ENCODE measurements around the gene EIF2S2. TPM values are rescaled to one million over a fixed set of nuclear protein-coding genes. Genes with fewer than 3 reads are reported as not detected.

The EIF2S2 gene
- total RNA-seq, 2 experiments from 2014 or later, result 21.8 to 23.2 TPM

DNA sequence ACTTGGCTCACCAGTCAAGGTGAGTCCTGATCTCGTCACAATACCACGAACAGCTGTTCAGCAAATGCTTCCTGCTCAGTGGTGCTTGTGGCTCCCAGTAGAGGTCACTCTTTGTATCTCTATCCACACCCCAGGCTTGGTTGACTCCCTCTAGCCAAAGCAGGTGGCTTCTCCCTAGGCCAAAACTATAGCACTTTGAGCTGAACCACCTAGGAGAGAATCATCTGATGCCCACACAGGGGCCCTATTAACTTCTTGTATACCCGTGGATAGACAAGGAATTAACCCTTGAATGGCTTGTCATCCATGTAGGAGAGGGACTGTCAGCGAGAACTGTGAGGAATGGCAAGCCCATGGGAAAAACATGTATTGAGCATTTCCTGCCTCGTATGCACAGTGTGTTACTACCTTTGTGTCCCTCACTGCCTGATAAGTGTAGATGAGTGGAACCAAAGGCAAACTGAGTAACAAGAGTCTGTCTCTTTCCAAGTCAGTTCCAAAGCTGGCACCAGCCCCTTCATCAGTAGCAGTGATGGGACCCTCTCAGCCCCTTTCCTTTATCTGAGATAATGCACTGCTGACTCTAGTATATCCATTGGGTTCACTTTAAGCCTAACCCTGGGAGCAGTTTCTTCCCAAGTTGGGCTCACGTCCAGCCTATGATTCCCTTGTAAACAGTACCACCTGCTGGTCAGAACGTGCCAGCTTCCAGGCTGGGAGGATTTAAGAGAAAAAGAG, 42.5 kb downstream of the EIF2S2 start:
- intact Hi-C loops (cut with DNase I, micrococcal nuclease), result loop anchor here (1.0 to 5.0 kb wide), 9 partner anchors 60 to 277 kb away; partner anchors contain the start of gene RALY (in 1 of the 2)
- peaks cover 60% of the 10 kb centered on the region for H3K36me3 Mint-ChIP-seq (ENCODE audit: low read depth)

DNA sequence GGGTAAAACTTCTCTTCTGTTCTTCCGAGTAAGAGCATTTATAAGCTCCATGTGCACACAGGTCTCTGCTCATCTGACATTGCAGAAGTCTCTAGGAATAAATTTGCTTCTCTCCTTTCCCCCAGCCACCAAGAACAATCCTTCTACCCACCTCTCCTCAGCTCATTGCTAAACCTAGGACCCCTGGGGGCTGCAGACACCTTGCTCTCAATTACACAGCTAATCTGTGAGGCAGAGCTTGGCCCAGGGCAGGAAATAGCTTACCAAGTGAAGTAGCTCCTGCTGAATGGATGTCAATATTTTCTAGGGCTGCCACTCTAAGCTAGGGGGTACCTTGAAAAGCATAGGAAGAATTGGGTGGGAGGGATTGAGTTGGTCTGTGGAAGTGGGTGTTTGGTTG, 44.0 kb downstream of the EIF2S2 start:
- DNase-seq (no peak), ATAC-seq (ENCODE audit: poor library complexity) (no peak)
- TF ChIP-seq, protein P1, sequence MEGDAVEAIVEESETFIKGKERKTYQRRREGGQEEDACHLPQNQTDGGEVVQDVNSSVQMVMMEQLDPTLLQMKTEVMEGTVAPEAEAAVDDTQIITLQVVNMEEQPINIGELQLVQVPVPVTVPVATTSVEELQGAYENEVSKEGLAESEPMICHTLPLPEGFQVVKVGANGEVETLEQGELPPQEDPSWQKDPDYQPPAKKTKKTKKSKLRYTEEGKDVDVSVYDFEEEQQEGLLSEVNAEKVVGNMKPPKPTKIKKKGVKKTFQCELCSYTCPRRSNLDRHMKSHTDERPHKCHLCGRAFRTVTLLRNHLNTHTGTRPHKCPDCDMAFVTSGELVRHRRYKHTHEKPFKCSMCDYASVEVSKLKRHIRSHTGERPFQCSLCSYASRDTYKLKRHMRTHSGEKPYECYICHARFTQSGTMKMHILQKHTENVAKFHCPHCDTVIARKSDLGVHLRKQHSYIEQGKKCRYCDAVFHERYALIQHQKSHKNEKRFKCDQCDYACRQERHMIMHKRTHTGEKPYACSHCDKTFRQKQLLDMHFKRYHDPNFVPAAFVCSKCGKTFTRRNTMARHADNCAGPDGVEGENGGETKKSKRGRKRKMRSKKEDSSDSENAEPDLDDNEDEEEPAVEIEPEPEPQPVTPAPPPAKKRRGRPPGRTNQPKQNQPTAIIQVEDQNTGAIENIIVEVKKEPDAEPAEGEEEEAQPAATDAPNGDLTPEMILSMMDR (IDR thresholded peaks at IDR 0.05), result no peak
- Mint-ChIP-seq H3K27me3 (no peaks in the 10 kb centered on the region), H3K9me3 (no peaks in the 10 kb centered on the region), H3K36me3 (ENCODE audit: low read depth) (peaks cover 54% of the 10 kb centered on the region), H3K4me1 (ENCODE audit: low read depth) (peaks cover 66% of the 10 kb centered on the region), H3K4me3 (no peak overlapping the region), H3K27ac (peak overlapping the region; percentile 39)
- ChIA-PET CTCF (interaction anchor here (0.7 to 3.0 kb wide), 4 partner anchors 46 to 152 kb away, joined by 4 to 11 read pairs (median 4); no protein-coding TSS in a partner anchor), POLR2A (interaction anchor here (0.5 to 2.8 kb wide), 3 partner anchors 44 to 1128 kb away, joined by 3 to 12 read pairs (median 3); partner anchors contain the start of genes EIF2S2 and RALY)
- Histone ChIP-seq H3K9me3 (ENCODE audit: control insufficient read depth in 1 of 2, insufficient read depth in 1 of 2, low read length in 2 of 2) (no peaks in the 10 kb centered on the region), H3K27ac (ENCODE audit: low read depth in 1 of 2, low read length in 2 of 2) (no peak overlapping the region), H3K36me3 (ENCODE audit: insufficient read depth, low read length) (peaks cover 37% of the 10 kb centered on the region), H3K4me3 (ENCODE audit: low read length) (no peak overlapping the region), H3K4me1 (ENCODE audit: insufficient read depth, low read length) (peaks cover 12% of the 10 kb centered on the region), H3K27me3 (ENCODE audit: control insufficient read depth in 1 of 2, insufficient read depth in 2 of 2, low read length in 2 of 2) (no peaks in the 10 kb centered on the region)
- intact Hi-C loops (cut with DNase I, micrococcal nuclease), result loop anchor here (2.0 kb wide), 3 partner anchors 75 to 275 kb away; partner anchors contain the start of gene RALY (in 1 of the 2)

More for the DNA sequence above, 42.5 kb downstream of the EIF2S2 start:
- CTCF ChIA-PET, result interaction anchor here (0.6 to 3.0 kb wide), 19 partner anchors 10 to 292 kb away, joined by 3 to 14 read pairs (median 4); partner anchors contain the start of gene CHMP4B
- Histone ChIP-seq H3K9me3 (ENCODE audit: control insufficient read depth in 1 of 2, insufficient read depth in 1 of 2, low read length in 2 of 2) (no peaks in the 10 kb centered on the region), H3K27me3 (ENCODE audit: control insufficient read depth in 1 of 2, insufficient read depth in 2 of 2, low read length in 2 of 2) (no peaks in the 10 kb centered on the region), H3K36me3 (ENCODE audit: insufficient read depth, low read length) (peaks cover 50% of the 10 kb centered on the region), H3K27ac (ENCODE audit: low read depth in 1 of 2, low read length in 2 of 2) (no peak overlapping the region), H3K4me1 (ENCODE audit: insufficient read depth, low read length) (peaks cover 12% of the 10 kb centered on the region), H3K4me3 (ENCODE audit: low read length) (no peak overlapping the region)
- POLR2A ChIA-PET, result interaction anchor here (0.5 to 2.8 kb wide), 6 partner anchors 32 to 1265 kb away, joined by 3 to 12 read pairs (median 4); partner anchors contain the start of genes CBFA2T2, EIF2S2 and RALY
- DNase-seq (peak; percentile 33 to 79 (median 46)), ATAC-seq (ENCODE audit: poor library complexity) (peak; percentile 90)
- peaks cover 52% of the 10 kb centered on the region for H3K4me1 Mint-ChIP-seq (ENCODE audit: low read depth)
- H3K9me3 Mint-ChIP-seq, result no peaks in the 10 kb centered on the region
- H3K4me3 Mint-ChIP-seq, result no peak overlapping the region
- TF ChIP-seq, protein P1 (IDR thresholded peaks at IDR 0.05), result peak; percentile 78
- peak overlapping the region; percentile 39 for H3K27ac Mint-ChIP-seq
- no peaks in the 10 kb centered on the region for H3K27me3 Mint-ChIP-seq

DNA sequence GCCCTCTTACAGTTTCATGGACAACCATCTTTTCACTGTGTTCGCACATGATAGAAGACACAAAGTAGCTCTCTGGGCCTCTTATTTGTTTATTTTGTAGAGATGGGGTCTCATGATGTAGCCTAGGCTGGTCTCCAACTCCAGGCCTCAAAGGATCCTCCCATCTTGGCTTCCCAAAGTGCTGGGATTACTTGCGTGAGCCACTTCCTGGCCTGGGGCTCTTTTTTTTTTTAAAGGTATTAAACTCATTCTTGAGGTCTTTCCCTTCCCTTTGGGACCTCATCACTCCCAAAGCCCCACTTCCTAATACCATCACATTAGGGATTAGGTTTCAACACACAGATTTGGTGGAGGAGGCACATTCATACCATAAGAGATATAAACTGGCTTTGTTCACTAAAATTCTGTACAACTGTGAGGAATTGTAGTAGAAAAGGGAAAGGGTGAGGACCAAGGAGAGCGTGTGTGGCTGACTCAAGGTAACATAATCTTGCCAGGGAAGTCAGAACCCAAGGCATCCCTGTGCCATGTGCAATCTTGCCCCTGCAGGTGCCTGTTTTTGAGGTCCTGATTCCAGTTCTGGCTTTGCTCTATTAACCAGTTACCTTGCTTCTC, 45.5 kb downstream of the EIF2S2 start:
- Histone ChIP-seq H3K4me3 (ENCODE audit: low read length) (no peak overlapping the region), H3K27me3 (ENCODE audit: control insufficient read depth in 1 of 2, insufficient read depth in 2 of 2, low read length in 2 of 2) (no peaks in the 10 kb centered on the region), H3K36me3 (ENCODE audit: insufficient read depth, low read length) (peaks cover 33% of the 10 kb centered on the region), H3K4me1 (ENCODE audit: insufficient read depth, low read length) (peaks cover 15% of the 10 kb centered on the region), H3K9me3 (ENCODE audit: control insufficient read depth in 1 of 2, insufficient read depth in 1 of 2, low read length in 2 of 2) (no peaks in the 10 kb centered on the region), H3K27ac (ENCODE audit: low read depth in 1 of 2, low read length in 2 of 2) (no peak overlapping the region)
- no peaks in the 10 kb centered on the region for H3K9me3 Mint-ChIP-seq
- POLR2A ChIA-PET, result no interaction called here
- H3K27ac Mint-ChIP-seq, result peak overlapping the region; percentile 78
- H3K36me3 Mint-ChIP-seq (ENCODE audit: low read depth), result peaks cover 40% of the 10 kb centered on the region
- H3K4me3 Mint-ChIP-seq, result no peak overlapping the region
- peaks cover 69% of the 10 kb centered on the region for H3K4me1 Mint-ChIP-seq (ENCODE audit: low read depth)
- DNase-seq (no peak), ATAC-seq (ENCODE audit: poor library complexity) (no peak)
- intact Hi-C loops (cut with DNase I, micrococcal nuclease), result no loop called here
- TF ChIP-seq, protein P1 (IDR thresholded peaks at IDR 0.05), result no peak
- CTCF ChIA-PET, result no interaction called here
- H3K27me3 Mint-ChIP-seq, result no peaks in the 10 kb centered on the region

Data from CD4-positive, alpha-beta T cell (primary cell).